Suprapubic skin (tissue), 4 donors: ENCODE measurements around the gene TSHZ1. TPM values are rescaled to one million over a fixed set of nuclear protein-coding genes. Genes with fewer than 3 reads are reported as not detected.

Experiments
- DNase-seq, 2 donors: peaks; one replicate each; pipeline ENCODE4 v3.0.0-alpha.2; 2019; ENCODE audit warnings: low spot score in 2 of 2
- H3K27ac ChIP-seq: fragments of 200-600 bp; sonication (generic); one replicate; pipeline ENCODE4 v1.5.1; 2019
- H3K27me3 ChIP-seq: fragments of 200-600 bp; sonication (generic); one replicate; pipeline ENCODE4 v1.5.1; 2019
- H3K36me3 ChIP-seq: fragments of 200-600 bp; sonication (generic); one replicate; pipeline ENCODE4 v1.5.1; 2019
- H3K4me1 ChIP-seq: fragments of 200-600 bp; sonication (generic); one replicate; pipeline ENCODE4 v1.5.1; 2019
- H3K4me3 ChIP-seq: fragments of 200-600 bp; sonication (generic); one replicate; pipeline ENCODE4 v1.5.1; 2019; ENCODE audit warnings: mild to moderate bottlenecking
- H3K9me3 ChIP-seq: fragments of 200-600 bp; sonication (generic); one replicate; pipeline ENCODE4 v1.5.1; 2019
- EP300 ChIP-seq: sonication (generic); formaldehyde crosslinking; IDR thresholded peaks from one replicate; pipeline ENCODE4 v1.6.1; 2017; ENCODE audit warnings: antibody characterized with exemption
- POLR2A ChIP-seq, 2 donors: fragments of 450-650 bp; IDR thresholded peaks; one replicate each; pipeline ENCODE4 v1.6.1; 2017; ENCODE audit warnings: antibody characterized with exemption in 2 of 2, mild to moderate bottlenecking in 2 of 2, moderate library complexity in 2 of 2
- POLR2AphosphoS5 ChIP-seq, 3 donors: sonication (generic); formaldehyde crosslinking; IDR thresholded peaks; one replicate each; pipeline ENCODE4 v1.6.1; 2017; ENCODE audit warnings: antibody characterized with exemption in 3 of 3
- WGBS: methylation state at CpG from one replicate; pipeline ENCODE4 v1.1.5; 2018; 5-methylcytosine and 5-hydroxymethylcytosine counted together
- total RNA-seq, 4 donors: library from RNA; depleted of rRNA; stranded (reverse); fragments of >200 nt; gene quantifications; one replicate each; pipeline ENCODE4 v1.1.0, GENCODE V29; 2016
- TF ChIP-seq, protein P1 (sequence below), 2 donors: fragments of 200-600 bp in 1 of 2; fragments of 450-650 bp in 1 of 2; sonication (generic) in 1 of 2; IDR thresholded peaks; one replicate each; pipeline ENCODE4 v1.5.1; 2016 to 2019; ENCODE audit warnings: antibody characterized with exemption in 2 of 2, mild to moderate bottlenecking in 1 of 2, moderate library complexity in 1 of 2

The TSHZ1 gene
- total RNA-seq, 4 donors from 2014 or later, result 15.2 to 24.5 (median 20.3) TPM

DNA sequence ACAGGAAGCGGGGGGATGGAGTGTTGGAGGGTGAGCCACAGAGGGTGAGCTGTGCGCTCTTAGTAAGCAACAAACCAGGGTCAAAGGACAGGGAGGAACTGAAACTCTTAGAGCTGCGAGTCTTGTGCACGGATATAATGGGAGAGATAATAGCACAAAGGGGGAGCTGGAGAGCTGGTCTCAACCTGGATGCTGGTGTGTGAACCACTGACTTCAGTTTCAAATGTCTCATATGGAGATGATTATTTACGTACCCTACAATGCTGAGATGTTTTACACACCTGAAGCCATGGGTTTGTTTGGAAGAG lies 37.5 kb upstream of the TSHZ1 start:
- H3K4me3 ChIP-seq, result no peak overlapping the region
- no peaks in the 10 kb centered on the region for H3K9me3 ChIP-seq
- 57% methylated on average over 5 of the region's 5 CpGs for WGBS
- no peaks in the 10 kb centered on the region for H3K36me3 ChIP-seq
- no peak for DNase-seq
- TF ChIP-seq EP300 (no peak), POLR2A (IDR thresholded peaks at IDR 0.05) (no peak), POLR2AphosphoS5 (IDR thresholded peaks at IDR 0.05) (no peak)
- TF ChIP-seq, protein P1, sequence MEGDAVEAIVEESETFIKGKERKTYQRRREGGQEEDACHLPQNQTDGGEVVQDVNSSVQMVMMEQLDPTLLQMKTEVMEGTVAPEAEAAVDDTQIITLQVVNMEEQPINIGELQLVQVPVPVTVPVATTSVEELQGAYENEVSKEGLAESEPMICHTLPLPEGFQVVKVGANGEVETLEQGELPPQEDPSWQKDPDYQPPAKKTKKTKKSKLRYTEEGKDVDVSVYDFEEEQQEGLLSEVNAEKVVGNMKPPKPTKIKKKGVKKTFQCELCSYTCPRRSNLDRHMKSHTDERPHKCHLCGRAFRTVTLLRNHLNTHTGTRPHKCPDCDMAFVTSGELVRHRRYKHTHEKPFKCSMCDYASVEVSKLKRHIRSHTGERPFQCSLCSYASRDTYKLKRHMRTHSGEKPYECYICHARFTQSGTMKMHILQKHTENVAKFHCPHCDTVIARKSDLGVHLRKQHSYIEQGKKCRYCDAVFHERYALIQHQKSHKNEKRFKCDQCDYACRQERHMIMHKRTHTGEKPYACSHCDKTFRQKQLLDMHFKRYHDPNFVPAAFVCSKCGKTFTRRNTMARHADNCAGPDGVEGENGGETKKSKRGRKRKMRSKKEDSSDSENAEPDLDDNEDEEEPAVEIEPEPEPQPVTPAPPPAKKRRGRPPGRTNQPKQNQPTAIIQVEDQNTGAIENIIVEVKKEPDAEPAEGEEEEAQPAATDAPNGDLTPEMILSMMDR (IDR thresholded peaks at IDR 0.05), result no peak
- H3K27me3 ChIP-seq, result no peaks in the 10 kb centered on the region
- no peak overlapping the region for H3K27ac ChIP-seq
- H3K4me1 ChIP-seq, result no peaks in the 10 kb centered on the region

DNA sequence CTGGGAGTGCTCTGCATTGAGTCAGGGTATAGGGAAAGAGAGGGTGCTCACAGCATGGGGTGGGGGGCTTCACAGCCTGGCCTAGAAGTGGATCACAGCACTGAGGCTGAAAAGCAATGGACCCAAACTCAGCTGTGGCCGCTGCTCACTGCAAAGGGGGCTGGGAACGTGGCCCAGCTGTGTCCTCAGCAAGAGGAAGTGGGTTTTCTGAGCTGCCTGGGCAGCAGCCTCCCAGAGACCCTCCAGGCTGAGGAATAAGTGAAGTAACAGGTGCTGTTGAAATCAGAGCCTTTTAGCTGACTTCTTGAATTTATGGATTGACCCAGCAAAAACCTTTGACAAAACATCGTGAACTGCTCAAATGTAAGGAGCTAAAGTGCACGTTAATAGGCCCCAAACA lies 36.9 kb upstream of the TSHZ1 start:
- H3K27ac ChIP-seq, result no peak overlapping the region
- DNase-seq, result no peak
- no peaks in the 10 kb centered on the region for H3K9me3 ChIP-seq
- H3K27me3 ChIP-seq, result no peaks in the 10 kb centered on the region
- H3K4me3 ChIP-seq, result no peak overlapping the region
- H3K36me3 ChIP-seq, result no peaks in the 10 kb centered on the region
- TF ChIP-seq POLR2AphosphoS5 (IDR thresholded peaks at IDR 0.05) (no peak), EP300 (no peak), POLR2A (IDR thresholded peaks at IDR 0.05) (no peak)
- TF ChIP-seq, protein P1 (IDR thresholded peaks at IDR 0.05), result no peak
- no peaks in the 10 kb centered on the region for H3K4me1 ChIP-seq
- WGBS, result 79% methylated on average over 4 of the region's 4 CpGs

DNA sequence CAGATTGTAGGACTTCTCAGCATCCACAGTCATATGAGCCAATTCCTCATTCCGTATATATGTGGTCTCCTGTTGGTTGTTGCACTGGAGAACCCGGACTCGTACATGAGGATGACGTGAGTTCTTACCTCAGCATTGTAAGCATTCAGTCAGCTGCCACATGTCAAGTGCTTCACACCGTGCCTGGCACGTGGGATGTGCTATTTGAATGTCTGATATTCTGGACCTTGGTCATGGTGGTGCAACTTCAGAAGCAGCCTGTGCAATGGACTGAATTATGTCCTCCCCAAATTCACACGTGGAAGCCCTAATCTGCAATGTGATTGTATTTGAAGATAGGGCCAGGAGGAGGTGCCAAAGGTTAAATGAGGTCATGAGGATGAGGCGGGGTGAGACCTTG lies 33.7 kb upstream of the TSHZ1 start:
- TF ChIP-seq POLR2AphosphoS5 (IDR thresholded peaks at IDR 0.05), result no peak
- TF ChIP-seq, protein P1 (IDR thresholded peaks at IDR 0.05), result no peak
- no peak for TF ChIP-seq POLR2A (IDR thresholded peaks at IDR 0.05)
- Histone ChIP-seq H3K4me1 (no peaks in the 10 kb centered on the region), H3K9me3 (no peaks in the 10 kb centered on the region), H3K27ac (no peak overlapping the region), H3K27me3 (no peaks in the 10 kb centered on the region), H3K36me3 (no peaks in the 10 kb centered on the region), H3K4me3 (no peak overlapping the region)
- no peak for DNase-seq
- 79% methylated on average over 8 of the region's 8 CpGs for WGBS

DNA sequence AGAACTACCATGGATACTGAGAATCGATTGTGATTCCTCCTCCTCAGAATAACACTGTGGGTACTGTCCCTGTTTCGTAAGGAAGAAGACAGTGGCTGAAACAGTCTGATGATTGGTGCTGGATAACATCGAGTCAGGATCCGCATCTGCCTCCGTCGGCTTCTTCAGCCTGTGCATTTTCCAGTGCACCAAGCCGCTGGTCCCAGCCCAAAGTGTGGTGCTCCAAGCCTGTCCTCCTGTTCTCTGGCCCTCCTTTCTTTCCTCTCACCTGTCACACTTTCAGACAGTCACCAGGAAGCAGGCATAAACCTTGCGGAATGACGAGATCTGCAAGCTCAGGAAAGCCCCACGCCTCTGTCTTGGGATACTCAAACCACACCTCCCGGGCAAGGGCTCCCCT lies 32.2 kb upstream of the TSHZ1 start:
- no peaks in the 10 kb centered on the region for H3K27me3 ChIP-seq
- no peak for DNase-seq
- no peaks in the 10 kb centered on the region for H3K9me3 ChIP-seq
- TF ChIP-seq POLR2AphosphoS5 (IDR thresholded peaks at IDR 0.05) (no peak), EP300 (no peak), POLR2A (IDR thresholded peaks at IDR 0.05) (no peak)
- TF ChIP-seq, protein P1 (IDR thresholded peaks at IDR 0.05), result no peak
- H3K4me3 ChIP-seq, result no peak overlapping the region
- WGBS, result 93% methylated on average over 11 of the region's 11 CpGs
- no peaks in the 10 kb centered on the region for H3K4me1 ChIP-seq
- H3K27ac ChIP-seq, result no peak overlapping the region
- H3K36me3 ChIP-seq, result no peaks in the 10 kb centered on the region

DNA sequence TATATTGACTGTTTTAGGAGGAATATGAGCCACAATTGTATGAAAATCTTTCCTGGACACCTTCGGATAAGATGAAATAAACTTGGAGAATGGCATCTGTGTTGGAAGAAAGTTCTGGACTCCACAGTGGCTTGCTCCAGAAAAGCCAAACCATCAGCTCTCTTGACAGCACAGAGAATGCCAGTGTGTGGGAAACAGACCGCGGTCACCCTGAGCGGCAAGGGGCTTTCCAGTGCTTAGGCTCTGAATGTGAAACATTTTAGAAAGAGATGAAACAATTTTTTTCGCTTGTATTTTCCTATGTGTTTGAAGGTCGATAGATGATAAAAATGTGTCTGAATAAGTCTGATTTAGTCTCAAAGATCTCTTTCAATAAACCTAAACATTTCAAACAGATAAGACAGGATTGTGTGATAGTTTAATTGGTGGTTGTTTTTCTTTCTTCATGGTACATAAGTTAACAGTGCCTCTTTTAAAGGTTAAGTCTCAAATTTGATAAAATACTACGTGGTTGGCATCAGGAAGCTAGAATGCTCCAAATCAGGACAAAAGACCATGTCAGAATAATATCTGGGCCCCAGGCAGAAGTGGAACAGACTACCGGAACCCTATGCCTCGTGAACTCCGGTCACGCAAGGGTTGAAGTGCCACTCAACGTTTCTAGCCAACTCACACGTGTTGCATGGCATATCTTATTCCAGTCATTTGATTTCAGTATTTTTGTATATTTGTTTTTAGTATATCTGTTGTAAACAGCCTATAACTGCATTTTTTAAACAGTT lies 30.6 kb upstream of the TSHZ1 start:
- DNase-seq, result no peak
- Histone ChIP-seq H3K4me3 (no peak overlapping the region), H3K36me3 (no peaks in the 10 kb centered on the region), H3K27ac (no peak overlapping the region), H3K4me1 (no peaks in the 10 kb centered on the region), H3K9me3 (no peaks in the 10 kb centered on the region), H3K27me3 (no peaks in the 10 kb centered on the region)
- WGBS, result 87% methylated on average over 13 of the region's 13 CpGs
- TF ChIP-seq EP300, result no peak
- TF ChIP-seq, protein P1 (IDR thresholded peaks at IDR 0.05), result no peak
- no peak for TF ChIP-seq POLR2AphosphoS5 (IDR thresholded peaks at IDR 0.05)
- no peak for TF ChIP-seq POLR2A (IDR thresholded peaks at IDR 0.05)
